Fibroblast of lung (primary cell): ENCODE measurements around the gene MMAA.

Experiments
- CTCF ChIP-seq, 2 donors: IDR thresholded peaks in 1 of 2; conservative IDR thresholded peaks in 1 of 2; 1 replicate in 1 of 2; 2 replicates in 1 of 2; pipeline ENCODE4 v1.5.1; 2011 to 2012; ENCODE audit warnings: low read length in 2 of 2, control low read depth in 1 of 2, inconsistent platforms in 1 of 2, low read depth in 1 of 2, mild to moderate bottlenecking in 1 of 2
- EZH2 ChIP-seq: IDR thresholded peaks from 2 replicates; pipeline ENCODE4 v1.5.1; 2012; ENCODE audit warnings: low read length, control low read depth, mild to moderate bottlenecking; ENCODE audit errors: missing control alignments

DNA sequence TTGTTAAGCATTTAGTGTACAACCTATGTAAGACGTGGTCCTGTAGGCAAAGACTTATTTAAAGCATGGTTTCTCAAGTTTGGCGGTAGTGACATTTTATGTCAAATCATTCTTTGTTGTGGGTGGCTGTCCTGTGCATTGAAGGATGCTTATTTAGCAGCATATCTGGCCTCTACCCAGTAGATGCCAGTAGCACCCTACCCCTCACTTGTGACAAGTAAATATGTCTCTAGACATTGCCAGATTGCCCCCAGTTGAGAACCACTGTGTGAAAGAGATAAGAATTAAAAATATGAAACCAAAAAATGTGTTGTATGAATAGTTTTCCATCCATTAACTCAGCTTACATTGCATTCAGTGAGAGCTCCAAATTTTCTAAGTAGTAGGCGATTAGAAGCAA lies 25.5 kb downstream of the MMAA start:
- no peak for TF ChIP-seq EZH2
- no peak for TF ChIP-seq CTCF (conservative IDR thresholded peaks at IDR 0.05 in 1 of 2, IDR thresholded peaks at IDR 0.05 in 1 of 2; ENCODE audit: low read depth in 1 of 2, low read length in 2 of 2)
